Fibroblast of the aortic adventitia (primary cell): ENCODE measurements around the gene EMC8. TPM values are rescaled to one million over a fixed set of nuclear protein-coding genes. Genes with fewer than 3 reads are reported as not detected.

Source experiments
- DNase-seq: peaks from one replicate; pipeline ENCODE4 v3.0.0-alpha.2; 2010; ENCODE audit warnings: low read depth
- H3K4me3 ChIP-seq: 2 replicates; pipeline ENCODE4 v1.5.1; 2011; ENCODE audit warnings: low read depth, mild to moderate bottlenecking, control low read depth, low read length, moderate library complexity
- total RNA-seq: library from RNA; depleted of rRNA; stranded (reverse); fragments of >200 nt; gene quantifications from 2 replicates; pipeline ENCODE4 v1.2.3, GENCODE V29; 2012; ENCODE audit warnings: low replicate concordance
- TF ChIP-seq, protein P1 (sequence below): IDR thresholded peaks from 2 replicates; pipeline ENCODE4 v1.5.1; 2011; ENCODE audit warnings: mild to moderate bottlenecking, low read length, control low read depth, inconsistent platforms; ENCODE audit not compliant: insufficient read depth

The EMC8 gene
- total RNA-seq, 1 donor: 23.8 TPM

DNA sequence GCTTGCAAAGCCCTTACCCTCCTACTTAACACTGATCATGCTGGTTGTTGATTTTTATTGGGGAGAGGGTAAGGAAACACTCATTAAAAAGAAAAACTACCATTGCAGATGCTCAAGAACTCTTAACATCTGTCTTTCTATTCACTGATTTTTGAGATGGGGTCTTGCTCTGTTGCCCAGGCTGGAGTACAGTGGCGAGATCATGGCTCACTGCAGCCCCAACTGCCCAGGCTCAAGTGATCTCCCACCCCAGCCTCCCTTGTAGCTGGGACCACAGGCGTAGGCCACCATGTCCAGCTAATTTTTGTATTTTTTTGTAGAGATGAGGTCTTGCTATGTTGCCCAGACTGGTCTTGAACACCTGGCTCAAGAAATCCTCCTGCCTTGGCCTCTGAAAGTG is 14.5 kb downstream of the EMC8 start:
- no peak overlapping the region for H3K4me3 ChIP-seq
- TF ChIP-seq, protein P1, sequence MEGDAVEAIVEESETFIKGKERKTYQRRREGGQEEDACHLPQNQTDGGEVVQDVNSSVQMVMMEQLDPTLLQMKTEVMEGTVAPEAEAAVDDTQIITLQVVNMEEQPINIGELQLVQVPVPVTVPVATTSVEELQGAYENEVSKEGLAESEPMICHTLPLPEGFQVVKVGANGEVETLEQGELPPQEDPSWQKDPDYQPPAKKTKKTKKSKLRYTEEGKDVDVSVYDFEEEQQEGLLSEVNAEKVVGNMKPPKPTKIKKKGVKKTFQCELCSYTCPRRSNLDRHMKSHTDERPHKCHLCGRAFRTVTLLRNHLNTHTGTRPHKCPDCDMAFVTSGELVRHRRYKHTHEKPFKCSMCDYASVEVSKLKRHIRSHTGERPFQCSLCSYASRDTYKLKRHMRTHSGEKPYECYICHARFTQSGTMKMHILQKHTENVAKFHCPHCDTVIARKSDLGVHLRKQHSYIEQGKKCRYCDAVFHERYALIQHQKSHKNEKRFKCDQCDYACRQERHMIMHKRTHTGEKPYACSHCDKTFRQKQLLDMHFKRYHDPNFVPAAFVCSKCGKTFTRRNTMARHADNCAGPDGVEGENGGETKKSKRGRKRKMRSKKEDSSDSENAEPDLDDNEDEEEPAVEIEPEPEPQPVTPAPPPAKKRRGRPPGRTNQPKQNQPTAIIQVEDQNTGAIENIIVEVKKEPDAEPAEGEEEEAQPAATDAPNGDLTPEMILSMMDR: no peak
- no peak for DNase-seq

DNA sequence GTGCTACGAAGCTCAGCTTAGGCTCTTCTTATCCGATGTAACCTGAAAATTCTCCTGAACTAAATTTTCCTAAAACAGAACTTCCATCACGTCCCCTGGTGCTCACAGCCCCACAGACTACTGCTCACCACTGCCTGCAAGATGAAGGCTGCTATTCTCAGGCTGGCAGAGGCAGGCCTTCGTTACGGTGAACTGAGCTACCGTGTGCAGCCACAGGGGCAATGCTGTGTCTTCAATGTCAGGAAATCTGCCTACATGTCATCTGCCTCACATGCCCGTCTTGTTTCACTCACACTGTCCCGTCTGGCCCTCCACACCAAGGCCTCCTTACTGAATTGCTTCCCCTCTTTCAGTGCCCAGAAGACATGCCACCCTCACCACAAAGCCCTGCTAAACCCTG is 15.9 kb downstream of the EMC8 start:
- no peak overlapping the region for H3K4me3 ChIP-seq
- no peak for DNase-seq
- TF ChIP-seq, protein P1: no peak

DNA sequence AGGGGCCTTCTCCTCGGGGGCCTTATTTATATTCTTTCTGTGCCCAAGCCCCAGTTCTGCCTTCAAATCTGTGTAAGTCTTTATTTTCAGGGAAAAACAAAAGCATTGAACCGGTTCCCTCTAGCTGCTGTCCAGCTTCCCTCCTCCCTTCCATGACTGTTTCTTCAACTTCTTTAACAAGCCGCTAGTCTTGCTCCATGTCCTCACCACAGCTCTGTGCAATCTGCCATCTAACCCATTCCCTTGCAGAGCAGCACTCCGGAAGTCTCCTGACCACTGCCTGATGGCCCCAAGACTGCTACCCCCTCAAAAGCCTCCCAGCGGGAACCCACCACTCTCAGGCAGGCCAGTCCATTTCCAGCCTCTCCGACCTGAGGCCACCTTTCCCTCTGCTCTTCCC is 16.9 kb downstream of the EMC8 start:
- no peak overlapping the region for H3K4me3 ChIP-seq
- DNase-seq: peak; percentile 16
- TF ChIP-seq, protein P1: no peak

DNA sequence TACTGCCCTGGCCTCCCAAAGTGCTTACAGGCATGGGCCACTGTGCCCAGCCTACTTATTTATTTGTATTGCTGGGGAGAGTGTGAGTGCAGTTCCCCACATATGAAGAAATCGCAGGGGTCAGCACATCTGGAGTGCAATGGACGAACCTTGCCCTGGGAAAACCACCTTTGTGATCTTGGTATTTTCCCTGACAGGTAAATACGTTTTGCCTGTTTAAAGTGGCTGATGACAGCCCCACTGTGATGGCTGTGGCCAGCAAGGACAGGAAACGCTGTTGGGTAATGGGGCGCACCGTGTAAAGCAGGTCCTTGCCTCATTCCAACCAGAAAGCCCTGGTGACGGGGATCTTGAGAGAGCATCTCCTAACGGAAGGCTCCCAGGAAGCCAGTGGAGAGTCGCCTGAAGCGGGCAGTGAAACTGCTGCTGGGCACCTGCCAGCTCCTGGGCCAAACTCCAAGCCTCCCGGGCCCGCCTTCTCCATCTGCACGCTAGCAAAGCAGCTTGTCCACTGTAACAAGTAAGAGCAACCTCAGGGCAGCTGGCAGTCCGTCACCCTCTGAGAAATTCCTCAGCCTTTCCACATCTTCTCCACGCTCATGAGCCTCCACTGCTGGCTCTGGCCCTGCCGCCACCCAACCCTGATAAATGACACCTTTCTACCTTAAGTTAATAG is 17.5 kb downstream of the EMC8 start:
- no peak overlapping the region for H3K4me3 ChIP-seq
- TF ChIP-seq, protein P1: no peak
- peak; percentile 80 for DNase-seq

DNA sequence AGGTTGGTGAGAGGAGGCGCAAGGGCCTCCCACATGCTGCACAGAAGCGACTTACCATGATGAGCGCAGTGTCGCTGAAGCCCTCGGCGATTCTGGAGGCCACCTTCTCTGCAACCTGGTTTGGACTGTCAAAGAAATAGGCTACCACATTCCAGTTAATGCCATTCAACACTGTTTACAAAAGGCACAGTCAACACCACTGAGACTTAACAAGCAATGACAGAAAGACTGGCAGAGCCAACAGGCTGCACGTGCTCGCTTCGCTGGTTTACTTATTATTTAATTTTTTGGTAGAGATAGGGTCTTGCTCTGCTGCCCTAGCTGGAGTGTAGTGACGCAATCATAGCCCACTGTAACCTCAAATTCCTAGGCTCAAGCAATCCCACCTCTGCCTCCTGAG is 18.2 kb downstream of the EMC8 start:
- TF ChIP-seq, protein P1: no peak
- DNase-seq: no peak
- no peak overlapping the region for H3K4me3 ChIP-seq

DNA sequence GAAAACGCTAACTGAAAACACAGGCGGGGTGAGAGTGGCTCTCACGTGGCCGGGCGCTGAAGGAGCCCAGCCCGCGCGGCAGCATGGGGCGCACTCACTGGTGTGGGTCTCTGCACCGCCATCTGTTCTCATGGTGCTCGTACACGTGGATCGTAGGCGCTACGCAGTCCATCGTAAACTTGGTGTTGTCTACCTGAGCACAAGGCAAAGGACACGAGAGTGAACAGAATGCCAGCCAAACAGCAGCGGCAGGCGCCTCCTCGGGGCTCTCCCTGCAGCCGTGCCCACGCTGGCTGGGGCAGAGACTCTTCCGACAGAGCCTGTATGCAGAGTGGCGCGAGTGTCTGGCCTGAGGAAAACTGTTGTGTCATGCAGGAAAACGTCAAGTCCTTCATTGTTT is 19.1 kb downstream of the EMC8 start:
- DNase-seq: no peak
- TF ChIP-seq, protein P1: no peak
- H3K4me3 ChIP-seq: no peak overlapping the region

DNA sequence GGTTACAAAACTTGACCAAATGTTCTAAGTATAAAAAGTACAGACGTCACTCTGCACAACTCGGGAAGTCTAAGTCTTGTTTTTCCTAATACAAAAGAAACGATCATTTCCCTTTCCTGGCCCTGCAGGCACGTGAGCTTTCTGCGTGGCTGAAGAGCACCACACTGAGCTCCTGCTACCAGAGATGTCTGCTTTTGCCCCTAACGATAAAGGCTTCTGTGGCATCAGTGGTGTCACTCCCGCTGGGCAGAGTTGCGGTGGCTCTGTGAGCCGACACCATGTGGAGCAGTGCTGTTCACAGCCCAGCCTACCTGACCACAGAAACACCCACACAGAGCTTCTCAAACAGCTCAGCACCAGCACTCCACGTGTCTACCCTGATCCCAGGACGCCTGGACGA is 20.5 kb downstream of the EMC8 start:
- no peak overlapping the region for H3K4me3 ChIP-seq
- TF ChIP-seq, protein P1: no peak
- DNase-seq: no peak
